HG03460 (cell line): ENCODE results near the gene MMEL1.

Source experiments
- ATAC-seq: cut with Tn5 transposase; IDR thresholded peaks from one replicate; pipeline ENCODE4 v1.9.1; 2021; ENCODE audit not compliant: unreplicated experiment

Gene MMEL1

DNA sequence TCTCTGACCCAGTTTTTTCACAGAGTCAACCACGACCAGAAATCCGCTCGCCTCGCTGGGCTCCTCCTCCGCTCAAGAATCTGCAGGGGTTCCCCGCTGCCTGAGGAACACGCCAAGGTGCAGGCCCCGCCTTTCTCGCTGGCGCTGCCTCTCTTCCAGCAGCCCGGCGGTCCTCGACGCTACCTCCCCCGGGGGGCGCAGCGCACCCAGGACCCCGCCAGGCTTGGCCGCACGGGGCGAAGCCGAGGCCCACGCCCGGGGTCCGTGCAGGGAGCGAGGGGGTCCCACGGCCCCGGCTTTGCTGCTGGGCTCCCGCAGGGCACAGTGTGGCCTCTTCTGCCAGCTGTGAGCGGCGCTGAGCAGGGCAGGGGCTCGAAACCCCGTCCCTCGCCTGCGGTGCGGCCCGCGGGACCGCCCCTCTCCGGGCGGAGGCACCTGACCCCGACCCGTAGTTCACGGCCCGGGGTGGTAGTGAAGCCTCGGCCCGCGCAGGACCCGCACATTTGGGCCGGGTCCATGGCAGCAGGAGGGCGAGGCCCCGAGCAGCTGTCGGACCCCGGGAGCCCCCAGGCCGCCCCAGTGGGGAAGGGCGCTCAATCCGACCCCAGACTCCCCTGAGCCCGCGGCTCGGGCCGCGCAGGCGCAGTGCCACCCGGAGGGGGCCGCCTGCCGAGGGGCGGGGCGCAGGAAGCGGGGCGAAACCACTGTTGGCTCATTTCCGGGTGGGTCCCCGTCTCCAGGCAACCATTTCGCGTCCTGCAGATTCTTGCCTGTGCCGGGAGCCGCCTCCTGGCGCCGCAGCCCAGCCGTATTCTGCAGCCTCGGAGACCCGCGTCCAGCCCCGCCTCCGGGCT is 10.0 kb upstream of the MMEL1 start:
- peak; percentile 84 for ATAC-seq

DNA sequence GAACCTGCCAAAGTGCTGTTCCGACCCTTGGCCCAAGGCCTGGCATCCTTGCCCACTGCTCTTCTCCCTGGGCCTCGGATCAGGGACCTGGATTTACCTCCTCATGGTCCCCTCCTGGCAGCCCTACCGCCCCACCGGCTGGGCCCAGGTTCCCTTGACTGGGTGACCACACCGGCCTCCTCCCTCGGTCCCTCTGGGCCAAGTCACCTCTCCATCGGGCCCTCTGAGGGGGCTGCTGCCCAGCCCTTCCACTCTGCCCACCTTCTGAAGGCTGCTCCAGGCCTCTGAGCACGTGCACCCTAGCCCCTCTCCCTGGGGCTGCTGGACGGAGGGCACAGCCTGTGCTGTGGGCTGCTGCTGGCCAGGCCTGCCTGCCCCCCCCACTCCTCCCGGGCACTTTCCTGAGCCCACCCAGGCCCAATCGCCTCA is 9.3 kb upstream of the MMEL1 start:
- ATAC-seq, result no peak

DNA sequence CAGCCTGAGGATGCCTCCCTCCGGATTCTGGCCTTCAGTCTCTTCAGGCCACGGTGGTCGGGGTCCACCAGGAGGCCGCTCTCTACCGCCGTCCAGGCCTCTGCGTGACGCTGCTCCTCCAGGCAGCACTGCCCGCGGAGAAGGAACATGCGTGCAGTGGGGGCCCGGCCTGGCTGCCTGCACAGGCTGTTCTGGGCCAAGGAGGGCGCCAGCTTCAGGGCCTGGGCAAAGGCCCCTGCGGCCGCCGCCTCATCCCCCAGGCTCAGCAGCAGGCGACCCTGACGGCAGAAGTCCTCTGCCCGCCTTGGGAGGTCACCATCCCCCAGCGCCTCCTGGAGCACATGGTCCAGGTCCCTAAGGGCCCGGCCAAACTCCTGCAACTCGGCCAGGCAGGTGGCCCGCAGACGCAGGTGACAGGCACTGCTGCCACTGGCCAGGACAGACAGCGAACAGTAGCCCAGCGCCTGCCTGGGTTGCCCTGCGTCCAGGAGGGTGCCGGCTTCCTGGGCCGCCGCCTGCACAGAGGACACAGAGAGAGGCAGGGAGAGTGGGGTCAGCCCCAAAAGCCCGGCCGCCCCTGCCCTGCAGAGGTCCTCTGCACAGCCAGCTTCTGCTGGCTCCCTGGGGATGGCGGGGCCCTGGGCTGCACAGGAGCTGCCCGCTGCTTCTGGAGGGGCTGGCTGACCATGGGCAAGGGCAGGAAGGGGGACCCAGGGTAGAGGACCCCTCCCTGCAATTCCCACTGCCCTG is 8.7 kb upstream of the MMEL1 start:
- ATAC-seq, result no peak

DNA sequence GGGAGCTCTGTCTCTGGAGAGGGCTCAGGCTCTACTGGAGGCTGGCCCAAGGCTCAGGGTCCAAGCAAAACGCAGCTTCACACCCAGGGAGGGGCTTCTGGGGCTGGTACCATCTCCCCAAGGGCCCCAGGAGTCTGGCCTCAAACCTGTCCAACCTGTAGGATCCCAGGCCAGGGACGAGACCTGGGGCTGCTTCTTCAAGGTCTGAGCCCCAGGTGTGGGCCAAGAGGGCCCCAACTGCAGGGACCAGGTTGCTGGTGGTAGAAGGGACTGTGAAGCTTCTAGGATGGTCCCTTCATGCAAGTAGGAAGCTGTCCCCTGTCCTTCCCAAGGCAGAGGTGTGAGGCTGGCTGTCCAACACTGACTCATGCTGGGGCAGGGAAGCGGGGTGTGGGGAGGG is 7.8 kb upstream of the MMEL1 start:
- no peak for ATAC-seq

DNA sequence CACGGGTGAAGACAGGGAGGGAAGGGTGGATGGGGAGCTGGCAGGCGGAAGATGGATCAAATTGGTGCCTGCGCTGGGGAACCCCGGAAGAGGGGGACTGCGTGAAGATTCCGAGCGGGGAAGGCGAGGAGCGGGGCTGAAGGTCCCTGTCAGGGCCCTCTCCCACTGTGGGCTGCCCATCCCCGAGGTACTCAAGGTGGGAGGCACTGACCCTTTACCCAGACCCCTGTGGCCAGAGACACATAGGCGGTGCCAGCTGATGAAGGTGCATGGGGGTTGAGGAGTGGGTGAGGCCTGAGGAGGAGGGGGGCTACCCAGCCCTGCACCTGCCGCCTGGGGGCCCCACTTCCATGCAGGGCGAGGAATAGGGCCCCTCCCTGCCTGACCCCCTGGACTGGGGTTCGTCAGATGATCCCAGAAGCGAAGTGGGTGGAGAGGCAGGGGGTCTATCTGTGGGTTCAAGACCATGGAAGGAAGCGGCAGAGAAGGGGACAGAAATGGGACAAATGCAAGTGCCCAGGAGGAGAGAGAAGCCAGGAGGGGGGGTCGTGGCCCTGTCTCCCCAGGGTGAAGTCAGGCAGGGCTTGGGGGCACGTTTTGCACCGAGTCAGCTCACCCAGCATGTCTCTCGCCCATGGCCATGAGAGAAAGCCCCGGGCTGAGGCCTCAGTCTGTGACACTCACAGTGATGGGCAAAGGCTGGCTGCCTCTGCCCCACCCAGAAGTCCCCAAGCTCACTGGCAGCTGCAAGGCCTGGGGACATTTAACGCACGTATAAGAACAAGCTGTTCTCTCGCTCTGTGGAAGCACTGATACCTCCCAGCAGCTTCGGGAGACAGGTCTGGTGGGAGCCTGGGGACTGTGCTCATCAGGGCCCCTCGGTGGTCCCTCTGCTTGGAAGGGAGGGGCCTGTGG is 7.0 kb upstream of the MMEL1 start:
- ATAC-seq, result no peak

DNA sequence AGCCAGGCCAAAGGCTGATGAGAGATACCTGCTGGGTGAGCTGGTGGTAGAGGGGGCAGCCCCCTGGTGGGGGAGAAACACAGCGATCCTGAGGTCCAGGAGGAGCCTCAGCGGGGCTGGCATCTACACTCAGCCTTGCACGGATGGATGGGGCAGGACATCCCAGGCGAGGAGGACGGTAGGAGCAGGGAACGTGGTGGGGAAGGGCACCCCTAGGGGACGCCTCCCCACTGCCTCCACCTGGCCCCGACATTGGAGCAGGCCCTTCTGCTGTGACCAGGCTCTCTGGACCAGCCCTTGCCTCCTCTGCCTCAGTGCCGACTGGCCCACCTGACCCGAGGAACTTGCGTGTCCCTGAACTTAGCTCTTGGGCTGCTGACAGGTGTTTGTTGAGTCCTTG is 6.4 kb upstream of the MMEL1 start:
- ATAC-seq, result no peak

DNA sequence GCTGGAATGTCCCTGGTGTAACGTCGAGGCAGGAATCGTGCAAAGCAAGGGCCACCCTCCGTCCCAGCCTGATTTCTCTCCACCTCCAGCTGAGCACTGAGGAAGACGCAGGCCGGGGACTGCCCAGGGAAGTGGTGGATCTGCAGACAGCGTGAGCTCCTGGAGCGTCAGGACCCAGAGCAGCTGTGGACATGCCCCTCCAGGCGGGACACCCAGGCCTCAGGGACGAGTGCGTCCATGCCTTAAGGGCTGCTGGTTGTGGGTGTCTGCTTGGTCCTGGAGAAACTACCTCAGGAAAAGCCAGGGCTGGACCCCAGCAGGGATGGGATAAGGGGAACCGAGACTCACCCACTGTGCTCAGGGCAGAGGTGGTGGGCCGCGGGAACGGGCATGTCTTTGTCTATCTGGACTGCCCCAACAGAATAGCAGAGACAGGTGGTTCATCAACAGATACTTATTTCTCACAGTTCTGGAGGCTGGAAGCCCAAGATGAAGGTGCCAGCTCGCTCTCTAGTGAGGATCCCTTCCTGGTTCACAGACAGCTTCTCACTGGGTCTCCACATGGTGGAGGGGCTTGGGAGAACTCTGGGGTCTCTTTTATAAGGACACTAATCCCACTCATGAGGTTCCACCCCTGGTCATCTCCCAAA is 5.8 kb upstream of the MMEL1 start:
- ATAC-seq, result no peak

DNA sequence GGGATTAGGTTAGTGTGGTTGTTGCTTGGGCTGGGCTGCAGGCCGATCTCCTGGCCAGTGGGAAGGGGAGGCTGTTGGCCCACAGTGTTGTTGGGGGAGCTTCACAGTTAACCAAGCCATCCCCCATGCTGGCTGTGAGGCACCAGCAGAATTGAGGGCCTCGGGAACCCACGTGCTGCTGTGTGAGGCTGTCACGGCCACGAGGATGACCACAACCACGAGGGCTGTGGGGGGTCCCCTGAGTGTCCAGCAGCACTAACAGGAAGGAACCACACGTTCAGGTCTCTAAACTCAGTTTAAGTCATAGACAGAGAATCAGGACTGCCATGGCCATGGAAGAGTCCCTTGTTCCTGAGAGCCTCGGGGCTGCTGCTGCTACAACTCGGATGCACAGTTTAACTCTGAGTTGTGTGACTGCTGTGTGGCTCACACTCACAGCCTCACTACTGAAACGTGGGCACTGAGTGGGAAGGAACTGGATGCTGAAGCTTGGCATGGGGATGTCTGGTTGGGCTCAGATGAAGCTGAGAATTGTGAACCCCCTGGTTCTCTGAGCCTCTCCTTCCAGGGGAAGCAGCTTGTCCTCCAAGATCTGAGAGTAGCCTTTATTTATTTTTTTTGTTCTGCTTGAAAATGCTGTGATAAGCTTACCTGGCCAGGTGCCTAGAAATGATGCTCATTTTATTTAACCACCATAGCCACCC is 4.8 kb upstream of the MMEL1 start:
- ATAC-seq, result no peak

DNA sequence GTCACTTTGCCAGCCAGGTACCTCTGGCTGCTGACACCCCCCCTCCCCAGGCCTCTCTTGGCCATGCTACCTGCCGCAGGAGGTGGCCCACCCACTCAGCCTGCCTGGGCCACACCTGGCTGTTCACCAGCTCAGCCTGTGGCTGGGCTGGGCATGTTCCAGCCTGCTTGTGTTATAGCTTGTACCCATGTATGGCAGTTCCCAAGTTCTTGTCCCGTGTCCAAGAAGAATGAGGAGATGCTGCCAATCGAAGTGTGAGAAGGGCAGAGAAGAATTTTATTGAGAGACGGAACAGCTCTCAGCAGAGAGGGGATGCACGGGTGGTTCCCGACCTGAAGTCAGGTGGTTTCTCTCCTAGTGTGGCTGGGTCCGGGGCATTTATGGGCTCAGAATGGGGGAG is 3.9 kb upstream of the MMEL1 start:
- ATAC-seq, result no peak

DNA sequence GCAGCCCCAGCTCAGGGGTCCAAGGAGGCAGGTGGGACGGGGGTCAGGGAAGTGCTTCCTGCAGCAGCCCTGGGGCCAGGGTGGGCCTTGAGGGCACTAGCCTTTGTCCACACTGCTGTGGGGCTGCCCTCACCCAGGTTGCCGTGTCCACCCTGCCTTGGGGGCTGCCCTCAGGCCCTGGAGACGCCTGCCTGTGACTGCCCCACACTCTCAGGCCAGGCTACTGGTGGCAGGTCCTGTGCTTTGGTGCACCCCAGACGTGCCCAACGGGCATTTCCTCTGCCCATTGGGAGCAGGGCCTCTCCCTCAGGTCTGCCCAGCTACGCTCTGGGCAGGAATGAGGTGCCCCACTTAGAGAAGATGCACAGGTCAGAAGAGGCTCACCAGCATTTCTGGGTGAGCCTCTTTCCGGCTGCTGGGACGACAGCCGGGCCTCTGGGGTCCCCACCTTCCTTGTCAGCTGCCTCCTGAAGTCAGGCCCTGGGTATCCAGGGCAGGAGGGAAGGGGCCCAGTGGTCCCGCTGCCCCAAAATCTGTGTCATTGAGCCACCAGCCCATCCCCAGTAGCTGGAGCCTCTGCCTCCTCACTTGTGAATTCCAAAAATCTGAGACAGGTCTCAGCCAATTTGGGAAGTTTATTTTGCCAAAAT is 2.7 kb upstream of the MMEL1 start:
- ATAC-seq, result no peak

DNA sequence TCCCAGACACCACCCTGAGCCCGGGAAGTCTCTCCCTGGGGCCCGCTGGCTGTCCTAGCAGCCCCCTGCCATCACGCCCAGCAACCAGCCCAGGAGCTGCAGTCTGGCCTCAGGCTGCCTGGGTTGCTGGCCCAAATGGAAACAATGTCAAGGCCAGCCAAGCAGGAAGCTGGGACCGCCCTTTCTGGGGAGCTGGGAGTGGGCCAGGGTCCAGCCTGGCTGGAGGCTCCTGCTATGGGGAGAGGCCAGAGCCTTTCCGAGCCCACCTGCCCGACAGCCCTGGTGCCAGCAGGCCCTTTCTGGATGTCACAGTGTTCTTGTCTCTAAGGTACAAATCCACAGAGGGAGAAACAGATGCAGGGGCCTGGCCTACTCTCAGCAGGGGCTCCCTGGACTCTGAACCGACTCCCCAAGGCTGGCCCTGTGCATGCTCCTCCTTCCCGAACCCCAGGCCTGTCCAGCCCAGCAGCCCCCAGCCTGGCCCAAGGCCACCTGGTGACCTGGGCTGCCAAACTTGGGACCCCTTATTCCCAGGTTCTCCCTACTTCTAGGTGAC is 1.2 kb upstream of the MMEL1 start:
- ATAC-seq, result no peak

DNA sequence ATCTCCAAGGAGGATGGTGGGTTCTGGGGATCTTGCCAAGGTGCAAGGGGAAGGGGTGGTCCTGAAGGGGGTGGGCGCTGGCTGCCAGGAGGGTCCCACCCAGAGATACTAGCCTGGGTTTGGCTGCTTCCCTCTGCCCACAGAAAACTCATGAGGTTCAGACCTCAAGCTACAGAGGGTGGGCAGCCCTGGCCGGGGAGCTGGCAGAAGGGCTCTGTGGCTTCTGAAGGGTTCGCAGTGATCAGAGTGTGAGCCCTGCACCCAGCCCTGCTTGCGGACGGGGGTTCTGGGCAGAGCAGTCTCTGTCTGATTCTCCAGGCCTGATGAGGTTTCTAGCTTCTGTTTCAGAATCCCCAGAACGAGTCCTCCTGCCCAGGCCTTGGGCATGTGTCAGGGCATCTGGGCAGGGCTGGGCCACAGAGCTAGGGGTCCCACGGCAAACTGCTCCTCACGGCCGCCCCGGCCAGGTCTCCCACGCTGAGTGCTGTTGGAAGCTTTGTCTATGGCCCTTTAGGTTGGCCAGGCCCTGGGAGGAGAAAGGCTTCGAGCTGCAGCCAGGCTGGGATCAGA is 635 bp upstream of the MMEL1 start:
- no peak for ATAC-seq

DNA sequence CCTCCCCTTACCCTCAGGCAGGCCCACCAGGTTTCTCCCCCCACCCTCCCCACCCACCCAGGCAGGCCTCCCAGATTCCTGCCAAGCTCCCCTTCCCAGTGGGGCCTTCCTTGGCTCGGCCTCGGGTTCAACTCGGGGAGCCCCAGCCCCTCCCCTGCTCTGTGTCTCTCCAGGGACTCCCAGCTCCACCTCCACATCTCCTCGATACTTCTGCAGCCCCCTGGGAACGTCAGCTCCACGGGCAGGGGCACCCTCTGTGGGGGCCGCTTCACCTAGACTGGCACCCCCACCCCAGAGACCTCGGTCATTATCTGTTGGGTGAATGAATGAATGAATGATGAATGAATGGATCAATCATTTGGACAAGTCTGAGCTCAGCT is 775 bp downstream of the MMEL1 start:
- ATAC-seq, result no peak

DNA sequence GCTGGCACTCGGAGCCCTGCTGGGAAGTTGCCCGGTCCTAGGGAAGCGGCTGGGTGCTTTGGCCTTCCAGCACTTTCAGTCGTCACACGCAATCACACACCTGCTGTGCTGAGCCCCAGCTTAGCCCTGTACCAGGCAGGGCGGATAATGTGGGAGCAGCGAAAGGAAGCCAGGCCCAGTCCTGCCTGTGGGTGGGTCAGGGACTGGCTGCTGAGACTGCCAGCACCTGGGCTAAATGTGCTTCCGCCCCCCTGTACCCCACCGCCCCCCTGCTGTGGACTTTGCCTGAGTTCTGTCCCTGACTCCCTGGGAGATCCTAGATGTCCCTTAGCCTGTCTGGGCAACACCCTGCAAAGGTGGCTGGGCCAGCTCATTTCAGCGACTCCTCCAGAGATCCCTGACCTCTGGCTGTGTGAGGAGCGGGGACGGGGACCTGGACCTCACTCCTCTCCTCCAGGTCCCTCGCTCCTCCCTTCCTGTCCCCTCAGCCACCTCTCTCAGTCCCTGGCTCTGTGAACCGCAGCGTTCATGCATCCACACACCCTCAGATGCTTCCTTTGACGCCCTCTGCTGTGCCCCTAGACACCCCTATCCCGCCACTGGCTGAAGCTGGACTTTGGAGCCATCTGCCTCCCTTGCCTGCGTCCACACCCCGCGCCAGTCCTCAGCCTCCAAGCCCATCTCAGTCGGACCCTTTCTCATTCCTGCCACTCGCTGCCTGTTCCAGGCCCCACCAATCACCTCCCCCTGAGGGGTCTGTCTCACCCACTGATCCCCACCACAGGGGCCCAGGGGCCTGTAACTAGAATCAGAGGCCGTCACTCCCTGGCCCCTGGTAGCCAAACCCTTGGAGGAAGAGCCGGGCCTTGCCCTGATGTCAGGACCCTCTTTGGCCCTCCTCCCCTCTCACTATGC is 1.4 kb downstream of the MMEL1 start:
- no peak for ATAC-seq

DNA sequence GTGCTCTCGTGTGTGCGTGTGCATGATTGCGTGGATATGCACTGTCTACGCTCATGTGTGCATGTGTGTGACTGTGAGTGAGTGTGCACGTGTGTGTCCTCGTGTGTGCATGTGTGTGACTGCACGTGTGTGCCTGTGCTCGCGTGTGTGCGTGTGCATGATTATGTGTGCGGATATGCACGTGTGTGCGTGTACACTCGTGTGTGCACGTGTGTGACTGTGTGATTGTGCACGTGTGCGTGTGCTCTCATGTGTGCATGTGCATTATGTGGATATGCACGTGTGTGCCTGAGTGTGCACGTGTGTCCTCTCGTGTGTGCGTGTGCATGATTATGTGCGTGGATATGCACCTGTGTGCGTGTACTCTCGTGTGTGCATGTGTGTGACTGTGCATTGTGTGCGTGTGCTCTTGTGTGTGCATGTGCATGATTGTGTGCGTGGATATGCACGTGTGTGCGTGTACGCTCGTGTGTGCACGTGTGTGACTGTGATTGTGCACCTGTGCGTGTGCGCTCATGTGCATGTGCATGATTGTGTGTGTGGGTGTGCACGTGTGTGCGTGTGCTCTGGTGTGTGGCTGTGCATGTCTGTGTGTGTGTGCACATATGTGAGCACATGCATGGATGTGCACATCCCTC is 2.2 kb downstream of the MMEL1 start:
- ATAC-seq, result no peak

DNA sequence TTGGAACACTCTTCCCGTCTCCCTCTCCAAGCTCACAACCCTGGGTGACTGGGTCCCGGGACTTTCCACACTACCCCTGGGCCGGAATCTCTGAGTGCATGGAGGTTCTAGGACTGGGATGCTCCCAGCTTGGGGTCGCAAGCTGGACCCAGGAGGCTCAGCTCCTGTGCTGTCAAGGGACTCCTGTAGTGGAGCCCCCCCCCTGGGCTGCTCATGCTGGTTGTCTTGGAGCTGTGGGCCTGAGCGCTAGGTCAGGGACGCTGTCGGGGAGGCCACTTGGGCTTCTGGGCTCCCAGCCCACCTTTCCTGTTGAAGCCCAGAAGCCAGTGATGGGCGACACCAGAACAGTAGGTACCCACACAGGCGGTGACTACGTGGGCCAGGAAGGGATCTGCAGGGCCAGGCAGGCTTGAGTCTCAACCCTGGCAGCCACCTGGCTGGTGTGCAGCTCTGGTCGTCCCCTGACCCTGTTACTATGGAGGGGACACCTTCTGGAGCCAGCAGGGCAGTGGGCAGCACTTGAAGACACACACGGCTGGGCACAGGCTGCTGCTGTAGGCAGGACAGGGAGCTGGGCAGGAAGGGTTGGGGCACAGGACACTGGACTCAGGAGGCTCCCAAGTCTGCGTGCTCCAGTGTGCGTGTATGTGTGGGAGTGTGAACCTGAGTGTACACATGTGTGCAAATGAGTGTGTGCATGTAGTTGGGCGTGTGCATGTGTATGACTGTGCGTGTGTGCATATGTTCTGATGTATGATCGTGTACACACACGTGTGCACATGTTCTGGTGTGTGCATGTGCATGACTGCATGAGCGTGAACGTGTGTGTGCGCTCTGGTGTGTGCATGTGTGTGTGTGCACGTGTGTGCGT is 3.0 kb downstream of the MMEL1 start:
- ATAC-seq, result no peak
